IPS-18c (cell line): ENCODE measurements around the gene KERA.
"Not testable (repeated sequence)": the region's sequence is repeated elsewhere in the genome, so short reads cannot be mapped to it uniquely, and the experiment has no call there.

Experiments
- H3K4me3 ChIP-seq: 2 replicates; pipeline ENCODE4 v1.7.0; 2013; ENCODE audit warnings: low read depth, mild to moderate bottlenecking, low read length, moderate library complexity; ENCODE audit not compliant: insufficient read depth
- H3K9me3 ChIP-seq: one replicate; pipeline ENCODE4 v1.6.1; 2013; ENCODE audit warnings: mild to moderate bottlenecking, low read length, moderate library complexity; ENCODE audit not compliant: control insufficient read depth, insufficient read depth

Gene KERA, protein sequence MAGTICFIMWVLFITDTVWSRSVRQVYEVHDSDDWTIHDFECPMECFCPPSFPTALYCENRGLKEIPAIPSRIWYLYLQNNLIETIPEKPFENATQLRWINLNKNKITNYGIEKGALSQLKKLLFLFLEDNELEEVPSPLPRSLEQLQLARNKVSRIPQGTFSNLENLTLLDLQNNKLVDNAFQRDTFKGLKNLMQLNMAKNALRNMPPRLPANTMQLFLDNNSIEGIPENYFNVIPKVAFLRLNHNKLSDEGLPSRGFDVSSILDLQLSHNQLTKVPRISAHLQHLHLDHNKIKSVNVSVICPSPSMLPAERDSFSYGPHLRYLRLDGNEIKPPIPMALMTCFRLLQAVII

GRCh38 chr12:91057368-91058165 is at the start of gene KERA:
TSS of gene KERA (minus strand) at chr12:91058024. CDS start at chr12:91056281, 1,743 bp downstream.
- Histone ChIP-seq H3K9me3 (no peaks in the 10 kb centered on the region), H3K4me3 (no peak within 1 kb of the TSS)

GRCh38 chr12:91106283-91106682 is 48.5 kb upstream of the KERA start:
- no peaks in the 10 kb centered on the region for H3K9me3 ChIP-seq
- H3K4me3 ChIP-seq: no peak overlapping the region

DNA sequence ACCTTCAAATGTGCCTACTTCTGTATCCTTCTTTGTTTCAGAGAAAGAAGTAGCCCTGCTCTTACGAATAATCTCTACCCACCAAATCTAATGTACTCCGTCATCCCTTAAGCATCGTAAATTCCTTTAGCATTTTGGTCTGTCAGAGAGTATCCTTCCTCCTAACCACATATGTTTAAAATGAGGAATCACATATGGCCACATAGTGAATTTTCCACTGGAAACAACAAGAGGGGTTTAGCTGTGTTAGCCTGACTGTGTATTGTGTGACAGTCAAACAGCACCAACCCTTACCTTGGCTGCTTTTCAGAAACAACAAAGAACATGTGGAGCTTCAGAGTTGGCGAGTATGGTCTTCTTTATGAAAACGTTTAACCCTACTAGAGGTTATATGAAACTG is 48.0 kb upstream of the KERA start:
- Histone ChIP-seq H3K9me3 (no peaks in the 10 kb centered on the region), H3K4me3 (no peak overlapping the region)

- Histone ChIP-seq H3K4me3 (no peak overlapping the region), H3K9me3 (no peaks in the 10 kb centered on the region)
These were observed 47.1 kb upstream of the KERA start for GRCh38 chr12:91104812-91105466.

GRCh38 chr12:91103624-91104023 is 45.8 kb upstream of the KERA start:
- Histone ChIP-seq H3K9me3 (no peaks in the 10 kb centered on the region), H3K4me3 (no peak overlapping the region)

DNA sequence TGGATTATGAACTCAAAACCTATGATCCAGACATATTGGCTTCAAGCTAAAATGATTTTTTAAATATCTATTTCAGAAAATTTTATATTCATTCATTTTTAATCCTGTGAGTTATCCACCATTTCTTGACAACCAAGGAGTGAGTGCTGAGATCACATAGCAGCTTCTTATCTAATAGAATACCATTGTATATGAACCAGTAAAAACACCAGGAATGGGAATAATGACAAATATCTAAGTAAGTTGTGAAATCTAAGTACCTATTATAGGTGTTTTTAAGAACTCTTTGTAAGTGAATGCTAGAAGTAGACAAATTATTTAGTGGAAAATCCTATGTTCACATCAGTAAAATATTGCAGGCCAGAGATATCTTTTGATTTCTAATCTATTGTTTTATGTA is 45.3 kb upstream of the KERA start:
- H3K4me3 ChIP-seq: no peak overlapping the region
- no peaks in the 10 kb centered on the region for H3K9me3 ChIP-seq

DNA sequence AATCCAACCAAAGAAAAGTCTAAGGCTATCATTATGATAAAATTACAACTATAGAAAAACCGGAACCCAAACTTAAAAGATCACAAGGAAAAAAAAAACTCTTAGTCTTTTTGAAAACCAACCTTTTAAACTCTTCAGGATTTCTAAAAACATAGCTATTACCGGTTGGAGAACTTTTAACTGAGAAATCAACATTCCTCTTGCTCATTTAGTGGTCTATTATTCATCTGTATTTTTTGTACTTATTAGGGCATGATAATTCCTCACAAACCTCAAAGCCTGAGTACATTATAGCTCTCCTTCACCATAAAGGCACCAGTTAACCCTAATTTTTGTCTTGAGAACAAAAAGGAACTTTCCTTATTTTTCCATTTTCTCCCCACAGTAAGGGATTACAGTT is 43.1 kb upstream of the KERA start:
- Histone ChIP-seq H3K4me3 (no peak overlapping the region), H3K9me3 (no peaks in the 10 kb centered on the region)

- no peak overlapping the region for H3K4me3 ChIP-seq
- H3K9me3 ChIP-seq: no peaks in the 10 kb centered on the region
These were observed 42.0 kb upstream of the KERA start for GRCh38 chr12:91099836-91100235.

DNA sequence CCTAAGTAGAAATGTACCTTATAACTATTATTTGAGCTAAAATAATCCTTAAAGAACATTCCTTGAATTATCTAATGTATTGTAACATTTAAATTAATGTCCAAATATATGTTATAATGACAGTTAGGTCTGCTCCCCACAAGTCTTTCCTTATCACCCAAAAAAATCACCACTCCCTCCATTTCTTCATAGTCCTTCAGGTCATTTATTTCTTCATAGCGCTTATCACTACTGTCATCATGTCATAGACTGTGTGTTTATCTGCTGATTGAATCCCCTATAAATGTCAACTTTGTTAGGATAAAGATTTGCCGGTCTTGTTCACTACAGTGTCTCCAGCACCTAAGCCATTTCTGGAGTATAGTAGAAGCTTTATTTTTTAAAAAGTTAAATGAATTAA is 41.5 kb upstream of the KERA start:
- no peak overlapping the region for H3K4me3 ChIP-seq
- no peaks in the 10 kb centered on the region for H3K9me3 ChIP-seq

GRCh38 chr12:91098941-91099340 is 41.1 kb upstream of the KERA start:
- no peak overlapping the region for H3K4me3 ChIP-seq
- H3K9me3 ChIP-seq: no peaks in the 10 kb centered on the region

DNA sequence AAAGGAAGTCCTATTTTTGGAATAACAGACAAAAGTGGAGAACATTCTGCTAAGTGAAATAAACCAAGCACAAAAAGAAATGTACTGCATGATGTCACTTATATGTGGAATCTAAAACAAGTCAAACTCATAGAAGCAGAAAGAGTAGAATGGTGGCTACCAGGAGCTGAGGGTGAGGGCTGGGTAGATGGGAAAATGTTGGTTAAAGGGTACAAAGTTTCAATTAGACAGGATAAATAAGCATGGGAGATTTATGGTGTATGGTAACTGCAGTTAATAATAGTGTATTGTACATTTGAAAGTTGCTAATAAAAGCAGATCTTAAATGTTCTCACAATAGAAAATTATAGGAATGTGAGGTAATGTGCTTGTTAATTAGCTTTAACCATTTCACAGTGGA is 40.6 kb upstream of the KERA start:
- Histone ChIP-seq H3K9me3 (no peaks in the 10 kb centered on the region), H3K4me3 (no peak overlapping the region)

- H3K9me3 ChIP-seq: no peaks in the 10 kb centered on the region
- no peak overlapping the region for H3K4me3 ChIP-seq
These were observed 37.1 kb upstream of the KERA start for GRCh38 chr12:91094957-91095356.

DNA sequence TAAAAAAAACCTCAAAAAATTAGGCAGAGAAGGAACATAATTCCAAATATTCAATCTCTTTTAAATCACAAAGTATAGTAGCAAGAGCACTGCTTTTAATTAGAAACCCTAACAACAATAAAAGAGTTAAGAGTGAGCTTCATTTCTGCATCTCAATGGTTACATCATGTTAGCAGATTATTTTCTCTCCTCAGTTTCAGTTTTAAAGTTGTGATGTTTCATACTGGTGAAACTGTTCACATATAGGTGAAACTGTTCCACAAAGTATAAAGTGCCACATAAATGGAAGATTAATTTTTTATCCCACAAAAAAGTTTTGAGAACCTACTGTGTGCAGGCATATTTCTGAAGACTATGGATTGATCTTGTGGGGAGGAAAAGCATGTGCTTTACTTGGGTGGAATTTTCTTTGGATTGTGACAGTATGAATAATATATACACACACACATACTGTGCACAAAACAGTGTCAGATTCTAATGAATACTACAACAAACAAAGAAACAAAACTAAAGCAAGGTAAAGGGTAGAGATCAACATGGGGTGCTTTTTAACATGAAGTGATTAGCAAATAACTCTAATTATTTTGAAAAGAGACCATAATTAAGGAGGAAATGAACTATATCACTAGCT is 36.3 kb upstream of the KERA start:
- Histone ChIP-seq H3K9me3 (no peaks in the 10 kb centered on the region), H3K4me3 (no peak overlapping the region)

DNA sequence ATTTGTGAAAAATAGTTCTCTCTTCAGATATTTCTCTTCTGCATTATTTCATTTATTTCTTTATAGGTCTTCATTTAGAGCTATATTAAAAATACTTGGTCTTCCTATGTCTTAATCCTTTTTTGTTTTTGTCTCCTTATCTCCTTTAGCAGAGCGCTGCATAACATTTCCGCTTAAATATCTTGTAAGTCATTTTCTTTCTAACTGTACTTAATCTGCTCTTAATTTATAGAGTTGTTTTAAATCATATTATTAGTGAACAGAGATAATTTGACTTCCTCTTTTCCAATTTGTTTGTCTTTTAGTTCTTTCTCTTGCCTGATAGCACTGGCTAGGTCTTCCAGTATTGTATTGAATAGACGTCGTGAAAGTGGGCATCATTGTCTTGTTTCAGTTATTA is 35.5 kb upstream of the KERA start:
- H3K9me3 ChIP-seq: no peaks in the 10 kb centered on the region
- no peak overlapping the region for H3K4me3 ChIP-seq

DNA sequence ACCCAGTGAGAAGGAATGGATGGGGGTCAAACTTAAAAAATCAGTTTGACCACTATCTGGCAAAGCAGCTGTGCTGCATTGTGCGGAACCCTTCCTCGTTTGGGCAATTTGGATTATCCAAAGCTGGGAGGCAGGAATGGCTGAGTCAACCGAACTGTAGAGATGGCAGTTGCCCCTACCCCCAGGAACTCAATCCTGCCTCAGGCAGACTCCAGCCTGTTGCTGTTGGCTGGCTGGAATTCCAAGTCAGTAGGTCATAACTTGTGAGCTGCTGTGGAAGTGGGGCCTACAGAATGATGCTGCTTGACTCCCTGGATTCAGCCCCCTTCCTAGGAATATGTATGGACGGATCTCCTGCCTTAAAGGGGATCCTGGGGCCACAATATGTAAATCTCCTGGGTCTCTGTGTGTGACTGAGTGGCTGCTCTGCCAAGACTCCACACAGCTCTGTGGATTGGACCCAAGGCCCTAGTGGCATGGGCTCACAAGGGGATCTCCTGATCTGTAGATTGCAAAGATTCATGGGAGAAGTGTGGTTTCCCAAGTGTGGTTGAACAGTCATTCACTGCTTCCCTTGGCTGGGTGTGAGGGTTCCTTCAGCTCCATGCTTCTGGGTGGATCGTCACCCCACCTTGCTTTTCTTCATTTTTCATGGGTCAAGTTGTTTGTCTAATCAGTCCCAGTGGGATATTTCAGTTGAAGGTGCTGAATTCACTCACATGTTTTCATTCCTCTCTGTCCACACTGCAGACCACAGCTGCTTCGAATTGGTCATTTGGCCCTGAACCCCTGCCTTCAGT is 34.3 kb upstream of the KERA start:
- H3K9me3 ChIP-seq: no peaks in the 10 kb centered on the region
- H3K4me3 ChIP-seq: no peak overlapping the region

GRCh38 chr12:91089953-91090352 is 32.1 kb upstream of the KERA start:
- H3K9me3 ChIP-seq, H3K4me3 ChIP-seq: not testable (repeated sequence)

- Histone ChIP-seq H3K4me3 (no peak overlapping the region), H3K9me3 (no peaks in the 10 kb centered on the region)
These were observed 22.2 kb upstream of the KERA start for GRCh38 chr12:91080041-91080440.
